Measurements from ENCODE around the gene SCN3B.

DNA sequence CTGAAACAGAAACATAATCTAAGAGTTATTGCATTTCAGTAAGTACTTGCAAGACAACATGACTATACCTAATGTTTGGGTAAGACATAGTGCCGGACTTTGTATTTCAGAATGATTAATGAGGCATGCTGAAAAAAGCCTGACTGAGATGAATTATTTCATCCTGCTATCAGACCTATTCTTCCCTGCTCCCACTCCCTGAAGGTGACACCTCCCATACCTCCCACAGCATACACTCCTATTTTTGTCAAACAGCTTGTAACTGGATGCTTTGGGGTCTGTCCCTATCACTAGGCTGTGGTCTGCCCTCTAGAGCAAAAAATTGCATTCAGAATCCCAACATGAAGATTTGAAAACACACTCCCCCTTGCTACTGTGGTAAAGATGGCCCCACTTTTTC, 10.9 kb upstream of the SCN3B start:
- no peak for TF ChIP-seq POLR2AphosphoS5 (IDR thresholded peaks at IDR 0.05)
- TF ChIP-seq, protein P1, sequence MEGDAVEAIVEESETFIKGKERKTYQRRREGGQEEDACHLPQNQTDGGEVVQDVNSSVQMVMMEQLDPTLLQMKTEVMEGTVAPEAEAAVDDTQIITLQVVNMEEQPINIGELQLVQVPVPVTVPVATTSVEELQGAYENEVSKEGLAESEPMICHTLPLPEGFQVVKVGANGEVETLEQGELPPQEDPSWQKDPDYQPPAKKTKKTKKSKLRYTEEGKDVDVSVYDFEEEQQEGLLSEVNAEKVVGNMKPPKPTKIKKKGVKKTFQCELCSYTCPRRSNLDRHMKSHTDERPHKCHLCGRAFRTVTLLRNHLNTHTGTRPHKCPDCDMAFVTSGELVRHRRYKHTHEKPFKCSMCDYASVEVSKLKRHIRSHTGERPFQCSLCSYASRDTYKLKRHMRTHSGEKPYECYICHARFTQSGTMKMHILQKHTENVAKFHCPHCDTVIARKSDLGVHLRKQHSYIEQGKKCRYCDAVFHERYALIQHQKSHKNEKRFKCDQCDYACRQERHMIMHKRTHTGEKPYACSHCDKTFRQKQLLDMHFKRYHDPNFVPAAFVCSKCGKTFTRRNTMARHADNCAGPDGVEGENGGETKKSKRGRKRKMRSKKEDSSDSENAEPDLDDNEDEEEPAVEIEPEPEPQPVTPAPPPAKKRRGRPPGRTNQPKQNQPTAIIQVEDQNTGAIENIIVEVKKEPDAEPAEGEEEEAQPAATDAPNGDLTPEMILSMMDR (IDR thresholded peaks at IDR 0.05) = no peak
- no peak for TF ChIP-seq POLR2A (IDR thresholded peaks at IDR 0.05)
- TF ChIP-seq EP300 (IDR thresholded peaks at IDR 0.05) = no peak
